Fibroblast of the aortic adventitia (primary cell): ENCODE measurements around the gene MSRB2. TPM values are rescaled to one million over a fixed set of nuclear protein-coding genes. Genes with fewer than 3 reads are reported as not detected.

Source experiments
- DNase-seq: peaks from one replicate; pipeline ENCODE4 v3.0.0-alpha.2; 2010; ENCODE audit warnings: low read depth
- H3K4me3 ChIP-seq: 2 replicates; pipeline ENCODE4 v1.5.1; 2011; ENCODE audit warnings: low read depth, mild to moderate bottlenecking, control low read depth, low read length, moderate library complexity
- CTCF ChIP-seq: IDR thresholded peaks from 2 replicates; pipeline ENCODE4 v1.5.1; 2011; ENCODE audit warnings: mild to moderate bottlenecking, low read length, control low read depth, inconsistent platforms; ENCODE audit not compliant: insufficient read depth
- total RNA-seq: library from RNA; depleted of rRNA; stranded (reverse); fragments of >200 nt; gene quantifications from 2 replicates; pipeline ENCODE4 v1.2.3, GENCODE V29; 2012; ENCODE audit warnings: low replicate concordance

The MSRB2 gene
- total RNA-seq, 1 donor = 7.3 TPM

DNA sequence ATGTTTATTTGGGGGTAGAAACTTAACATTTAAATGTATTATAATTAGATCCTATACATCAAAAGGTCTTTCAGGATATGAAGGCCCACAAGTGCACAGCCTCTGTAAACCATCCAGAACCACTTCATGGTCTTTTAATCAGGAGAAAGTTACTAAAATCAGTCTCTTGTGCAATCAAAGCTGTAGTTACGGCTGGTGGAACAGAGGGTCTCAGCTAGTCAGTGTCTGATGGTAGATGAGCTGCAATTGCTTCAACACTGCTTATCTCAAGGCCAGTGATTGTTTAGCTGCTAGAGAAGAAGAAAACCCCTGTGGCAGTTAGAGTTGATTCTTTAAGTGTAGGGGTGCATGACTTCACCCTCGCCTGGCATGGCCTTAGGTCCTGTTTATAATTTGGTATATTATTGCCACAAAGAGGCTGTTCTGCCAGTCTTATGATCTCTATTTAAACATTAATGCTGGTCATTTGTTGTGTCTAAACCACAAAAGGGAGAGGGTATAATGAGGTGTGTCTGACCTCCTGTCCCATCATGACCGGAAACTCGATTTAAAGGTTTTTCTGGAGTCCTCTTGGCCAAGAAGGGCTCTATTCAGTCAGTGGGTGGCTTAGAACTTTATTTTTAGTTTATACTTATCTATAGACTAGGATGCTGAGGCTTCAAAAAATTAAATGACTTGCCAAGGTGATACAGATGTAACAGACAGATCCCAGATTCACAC, 21.3 kb downstream of the MSRB2 start:
- no peak for TF ChIP-seq CTCF
- no peak overlapping the region for H3K4me3 ChIP-seq
- no peak for DNase-seq

- DNase-seq = no peak
- TF ChIP-seq CTCF = no peak
- no peak overlapping the region for H3K4me3 ChIP-seq
Observed at GRCh38 chr10:23120001-23120934, 24.9 kb downstream of the MSRB2 start.

DNA sequence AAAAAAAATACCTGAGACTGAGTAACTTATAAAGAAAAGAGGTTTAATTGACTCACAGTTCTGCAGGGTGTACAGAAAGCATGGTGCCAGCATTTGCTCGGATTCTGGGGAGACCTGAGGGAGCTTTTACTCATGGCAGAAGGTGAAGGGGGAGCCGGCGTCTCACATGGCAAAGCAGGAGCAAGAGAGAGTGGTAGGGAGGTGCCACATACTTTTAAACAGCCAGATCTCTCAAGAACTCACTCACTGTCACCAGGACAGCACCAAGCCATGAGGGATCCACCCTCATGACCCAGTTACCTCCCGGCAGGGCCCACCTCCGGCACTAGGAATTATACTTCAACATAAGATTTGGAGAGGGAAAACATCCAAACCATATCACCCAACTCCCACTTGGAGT, 25.8 kb downstream of the MSRB2 start:
- no peak for TF ChIP-seq CTCF
- no peak overlapping the region for H3K4me3 ChIP-seq
- DNase-seq = no peak

GRCh38 chr10:23136462-23136861, 41.1 kb downstream of the MSRB2 start:
- no peak overlapping the region for H3K4me3 ChIP-seq
- no peak for DNase-seq
- no peak for TF ChIP-seq CTCF

GRCh38 chr10:23139677-23140076, 44.3 kb downstream of the MSRB2 start:
- TF ChIP-seq CTCF = no peak
- H3K4me3 ChIP-seq = no peak overlapping the region
- no peak for DNase-seq

DNA sequence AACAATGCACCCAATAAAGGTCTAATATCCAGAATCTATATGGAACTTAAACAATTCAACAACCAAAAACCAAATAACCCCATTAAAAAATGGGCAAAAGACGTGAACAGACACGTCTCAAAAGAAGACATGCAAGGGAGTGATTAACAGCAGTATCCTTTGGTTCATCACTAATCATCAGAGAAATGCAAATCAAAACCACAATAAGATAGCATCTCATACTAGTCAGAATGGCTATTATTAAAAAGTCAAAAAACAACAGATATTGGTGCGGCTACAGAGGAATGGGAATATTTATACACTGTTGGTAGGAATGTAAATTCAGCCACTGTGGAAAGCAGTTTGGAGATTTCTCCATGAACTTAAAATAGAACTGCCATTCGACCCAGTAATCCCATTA, 46.6 kb downstream of the MSRB2 start:
- no peak for TF ChIP-seq CTCF

More for the DNA sequence above, 46.6 kb downstream of the MSRB2 start:
- H3K4me3 ChIP-seq = no peak overlapping the region
- DNase-seq = no peak
